IMR-90 (cell line): ENCODE results near the gene TNK1.

Experiments
- CEBPB ChIP-seq: IDR thresholded peaks from 2 replicates; pipeline ENCODE4 v1.6.1; 2012; ENCODE audit warnings: low read depth, low read length, improper control_type of control experiment
- CHD1 ChIP-seq: IDR thresholded peaks from 2 replicates; pipeline ENCODE4 v1.6.1; 2012; ENCODE audit warnings: low read depth, low read length, improper control_type of control experiment
- CTCF ChIP-seq: conservative IDR thresholded peaks from 2 replicates; pipeline ENCODE4 v1.5.1; 2012; ENCODE audit warnings: mild to moderate bottlenecking, low read depth, low read length, improper control_type of control experiment
- ELK1 ChIP-seq: fragments of 150-350 bp; IDR thresholded peaks from 2 replicates; pipeline ENCODE4 v1.6.1; 2016; ENCODE audit warnings: low read depth, mild to moderate bottlenecking, low read length, moderate library complexity, borderline replicate concordance
- FOS ChIP-seq: fragments of 150-350 bp; IDR thresholded peaks from 2 replicates; pipeline ENCODE4 v1.6.1; 2016; ENCODE audit warnings: low read depth, low read length
- MAZ ChIP-seq: IDR thresholded peaks from 2 replicates; pipeline ENCODE4 v1.6.1; 2012; ENCODE audit warnings: low read depth, mild to moderate bottlenecking, low read length, improper control_type of control experiment, moderate library complexity, borderline replicate concordance
- MXI1 ChIP-seq: IDR thresholded peaks from 2 replicates; pipeline ENCODE4 v1.6.1; 2012; ENCODE audit warnings: low read depth, mild to moderate bottlenecking, low read length, moderate library complexity, borderline replicate concordance
- NFE2L2 ChIP-seq: fragments of 150-350 bp; IDR thresholded peaks from 2 replicates; pipeline ENCODE4 v1.6.1; 2016; ENCODE audit warnings: low read depth, mild to moderate bottlenecking, low read length
- POLR2A ChIP-seq: IDR thresholded peaks from 2 replicates; pipeline ENCODE4 v1.6.1; 2012; ENCODE audit warnings: mild to moderate bottlenecking, low read depth, low read length
- RAD21 ChIP-seq: IDR thresholded peaks from 2 replicates; pipeline ENCODE4 v1.6.1; 2012; ENCODE audit warnings: low read length, improper control_type of control experiment
- RCOR1 ChIP-seq: IDR thresholded peaks from 2 replicates; pipeline ENCODE4 v1.6.1; 2012; ENCODE audit warnings: mild to moderate bottlenecking, low read length, improper control_type of control experiment; ENCODE audit not compliant: insufficient replicate concordance
- RFX5 ChIP-seq: IDR thresholded peaks from 2 replicates; pipeline ENCODE4 v1.8.0; 2012; ENCODE audit warnings: low read depth, mild to moderate bottlenecking, low read length, moderate library complexity
- SMC3 ChIP-seq: fragments of 150-350 bp; IDR thresholded peaks from 2 replicates; pipeline ENCODE4 v1.6.1; 2016; ENCODE audit warnings: low read depth, mild to moderate bottlenecking, antibody characterized with exemption, low read length, moderate library complexity
- USF2 ChIP-seq: fragments of 150-350 bp; IDR thresholded peaks from 2 replicates; pipeline ENCODE4 v1.6.1; 2017; ENCODE audit warnings: mild to moderate bottlenecking, antibody characterized with exemption, low read length, low read depth

GRCh38 chr17:7437369-7437863 lies 56.5 kb downstream of the TNK1 start:
- TF ChIP-seq SMC3, result no peak
- TF ChIP-seq CTCF, result no peak
- no peak for TF ChIP-seq POLR2A
- no peak for TF ChIP-seq RCOR1
- TF ChIP-seq FOS, result no peak
- TF ChIP-seq NFE2L2, result no peak
- TF ChIP-seq USF2, result no peak
- no peak for TF ChIP-seq CHD1
- no peak for TF ChIP-seq RAD21
- no peak for TF ChIP-seq MXI1
- TF ChIP-seq CEBPB, result no peak
- TF ChIP-seq RFX5, result no peak
- no peak for TF ChIP-seq MAZ
- no peak for TF ChIP-seq ELK1
